ENCODE measurements around the gene HTR2C.
"Not testable (repeated sequence)": the region's sequence is repeated elsewhere in the genome, so short reads cannot be mapped to it uniquely, and the experiment has no call there.

Gene HTR2C

DNA sequence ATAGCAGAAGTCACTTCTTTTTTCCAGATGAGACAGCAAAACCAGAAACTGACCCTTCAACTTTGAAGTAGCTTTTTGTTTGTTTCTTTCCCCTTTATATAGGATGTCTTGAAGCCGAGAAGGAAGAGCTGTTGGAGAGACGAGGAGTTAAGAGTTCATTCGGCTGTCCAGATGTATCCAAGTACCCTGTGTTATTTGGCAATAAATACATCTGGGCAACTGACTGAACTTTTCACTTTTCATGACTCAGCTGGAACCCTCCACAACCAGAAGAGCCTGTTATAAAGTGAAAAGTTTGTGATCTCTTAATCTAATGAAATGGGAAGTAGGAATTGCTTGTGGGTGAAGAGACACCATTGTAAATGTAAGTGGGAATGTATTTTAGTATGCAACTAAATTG lies 131.2 kb downstream of the HTR2C start:
- DNase-seq = no peak

DNA sequence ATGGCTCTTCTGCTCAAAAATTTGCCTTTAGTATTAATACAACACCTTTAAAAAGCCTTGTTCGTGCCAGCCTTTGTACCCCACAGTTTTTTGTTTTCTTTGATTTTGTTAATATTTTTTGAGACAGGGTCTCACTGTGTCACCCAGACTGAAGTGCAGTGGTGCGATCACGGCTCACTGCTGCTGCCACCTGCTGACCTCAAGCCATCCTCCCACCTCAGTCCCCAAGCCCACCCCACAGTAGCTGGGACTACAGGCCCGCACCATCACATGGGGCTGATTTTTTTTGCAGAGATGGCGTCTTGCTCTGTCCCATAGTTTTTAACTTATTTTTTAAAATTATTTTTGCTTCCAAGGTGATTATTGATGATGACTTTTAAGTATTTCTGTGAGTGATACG lies 134.0 kb downstream of the HTR2C start:
- no peak for DNase-seq

DNA sequence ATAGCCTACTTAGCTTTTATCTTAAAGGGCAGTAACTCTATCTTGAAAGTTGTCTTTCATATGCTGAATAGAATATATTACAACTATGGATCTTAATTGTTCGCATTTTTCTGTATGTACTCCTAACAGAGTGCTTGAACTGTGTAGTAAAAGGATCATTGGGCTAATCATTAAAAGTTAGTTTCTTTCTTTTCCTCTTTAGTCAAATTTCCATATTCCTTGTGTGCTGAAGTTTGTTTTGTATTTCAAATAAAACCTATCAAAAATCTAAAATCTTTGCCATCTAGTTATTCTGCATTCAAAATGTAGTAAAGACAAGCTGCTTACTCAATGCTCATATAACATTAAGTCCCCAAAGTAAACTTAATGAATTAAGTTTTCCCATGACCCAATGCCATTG lies 182.7 kb downstream of the HTR2C start:
- DNase-seq = no peak

DNA sequence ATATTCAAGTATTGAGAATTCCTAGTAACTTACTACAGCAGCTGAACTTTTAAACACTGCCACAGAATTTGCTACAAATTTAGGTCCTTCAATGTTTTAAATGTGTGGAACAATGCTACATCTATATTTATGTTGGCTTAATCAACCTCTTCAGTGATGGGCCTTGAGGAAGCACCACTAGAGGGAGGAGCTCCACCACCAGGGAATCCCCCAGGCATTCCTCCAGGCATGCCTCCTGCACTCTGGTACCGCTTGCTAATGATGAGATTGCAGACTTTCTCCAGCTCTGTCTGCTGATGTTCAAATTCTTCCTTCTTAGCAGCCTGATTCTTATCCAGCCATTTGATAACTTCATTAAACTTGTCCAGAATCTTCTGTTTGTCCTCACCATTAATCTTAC lies 190.8 kb downstream of the HTR2C start:
- no peak for DNase-seq

DNA sequence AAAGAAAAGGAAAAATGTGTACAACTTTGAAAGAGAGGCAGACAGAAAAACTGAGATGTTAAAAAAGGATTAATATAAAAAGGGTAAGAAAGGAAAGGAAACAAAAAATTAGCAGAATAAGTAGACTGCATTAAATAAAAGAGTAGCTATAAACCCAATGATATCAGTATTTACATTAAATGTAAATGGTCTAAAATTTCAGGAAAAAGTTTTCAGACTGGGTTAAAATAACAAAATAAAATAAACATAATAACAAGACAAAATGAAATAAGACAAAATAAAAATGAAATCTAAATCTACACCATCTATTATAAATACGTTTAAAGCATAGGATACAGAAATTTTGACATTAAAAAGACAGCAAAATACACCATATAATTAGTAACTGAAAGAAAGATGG lies 199.0 kb downstream of the HTR2C start:
- DNase-seq = no peak

DNA sequence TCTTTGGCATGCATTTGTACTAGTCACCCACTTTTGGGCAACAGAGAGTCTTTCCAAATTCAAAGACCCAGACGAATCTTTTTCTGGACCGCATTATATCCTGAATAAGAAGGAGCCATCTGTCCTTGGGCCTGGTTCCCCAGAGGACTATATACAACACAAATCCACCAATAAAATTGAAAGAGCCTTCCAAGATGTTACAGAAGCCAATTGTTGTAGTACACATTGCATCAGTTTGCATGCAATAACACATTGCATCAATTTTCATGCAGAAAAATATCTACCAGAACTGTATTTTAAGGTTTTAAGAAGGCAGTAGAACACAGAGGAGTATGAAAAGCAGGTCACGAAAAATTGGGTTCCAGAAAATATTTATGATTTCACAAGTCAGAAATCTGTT lies 203.2 kb downstream of the HTR2C start:
- no peak for DNase-seq

DNA sequence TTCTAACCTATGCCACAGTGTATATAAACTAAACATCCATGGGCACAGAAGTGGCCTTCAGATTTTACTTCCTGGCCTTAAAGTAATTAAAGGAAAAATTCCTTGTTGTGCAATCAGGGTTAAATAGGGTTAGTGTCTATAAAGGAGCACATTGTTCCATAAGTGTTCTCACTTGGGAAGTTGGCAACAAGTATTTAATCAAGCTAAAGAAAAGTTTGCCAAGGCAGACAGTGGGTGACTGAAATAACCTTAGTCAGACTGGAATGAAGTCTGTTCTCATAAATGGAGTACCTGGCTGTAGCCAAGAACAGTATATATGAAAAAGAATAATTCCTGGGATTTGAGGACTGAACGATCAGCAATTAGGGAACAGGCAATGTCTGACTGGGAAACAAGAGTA lies 213.6 kb downstream of the HTR2C start:
- no peak for DNase-seq

DNA sequence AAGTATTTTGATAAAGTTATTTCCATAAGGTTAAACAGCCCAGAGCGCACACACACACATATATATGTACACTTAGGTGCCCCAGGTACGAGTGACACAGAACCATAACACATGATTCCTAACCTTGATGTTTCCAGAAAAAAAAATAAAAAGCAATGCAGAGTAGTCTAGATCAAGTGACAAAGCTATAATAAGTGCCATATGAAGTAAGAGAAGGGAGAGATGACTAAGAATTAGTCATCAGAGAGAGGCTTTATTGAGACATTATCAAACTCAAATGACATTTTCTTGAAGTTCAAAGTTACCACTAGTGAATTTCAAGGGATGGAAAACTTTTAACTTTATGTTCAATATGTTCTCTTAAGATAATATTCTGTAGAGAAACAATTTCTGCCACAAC lies 215.0 kb downstream of the HTR2C start:
- DNase-seq = peak; percentile 0

DNA sequence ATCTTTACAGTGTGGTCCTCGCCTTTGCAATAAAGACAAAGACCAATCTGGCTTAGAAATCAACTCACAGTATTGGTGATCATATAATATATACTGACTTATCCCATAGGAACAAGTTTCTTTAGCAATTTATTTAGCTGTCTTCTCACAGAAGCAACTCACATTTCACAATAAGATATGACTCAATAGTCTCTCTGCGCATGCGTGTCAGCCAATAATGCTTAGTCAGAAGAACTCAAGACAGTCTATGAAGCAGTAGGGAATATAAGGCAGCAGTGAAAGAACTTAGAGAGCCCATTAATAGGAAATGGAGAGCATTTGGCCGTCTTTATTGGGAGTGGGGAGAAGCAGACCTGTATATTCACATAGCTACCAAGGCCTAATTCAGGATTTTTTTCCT lies 216.8 kb downstream of the HTR2C start:
- no peak for DNase-seq

DNA sequence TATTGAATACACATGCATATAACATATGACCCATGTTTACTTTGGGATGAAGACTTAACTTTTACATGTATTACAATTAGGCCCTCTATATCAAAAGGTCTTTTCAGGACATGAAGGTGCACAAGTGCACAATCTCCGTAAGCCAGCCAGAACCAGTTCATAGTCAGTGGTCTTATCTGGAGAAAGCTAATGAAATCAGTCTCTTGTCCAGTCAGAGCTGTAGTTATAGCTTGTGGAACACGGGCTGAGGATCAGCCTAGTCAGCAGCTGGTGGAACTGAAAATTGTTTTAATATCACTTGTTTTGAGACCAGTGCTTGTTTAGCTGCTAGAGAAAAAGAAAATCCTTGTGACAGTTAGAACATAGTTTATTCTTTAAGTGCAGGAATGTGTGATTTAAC lies 235.6 kb downstream of the HTR2C start:
- DNase-seq = no peak

DNA sequence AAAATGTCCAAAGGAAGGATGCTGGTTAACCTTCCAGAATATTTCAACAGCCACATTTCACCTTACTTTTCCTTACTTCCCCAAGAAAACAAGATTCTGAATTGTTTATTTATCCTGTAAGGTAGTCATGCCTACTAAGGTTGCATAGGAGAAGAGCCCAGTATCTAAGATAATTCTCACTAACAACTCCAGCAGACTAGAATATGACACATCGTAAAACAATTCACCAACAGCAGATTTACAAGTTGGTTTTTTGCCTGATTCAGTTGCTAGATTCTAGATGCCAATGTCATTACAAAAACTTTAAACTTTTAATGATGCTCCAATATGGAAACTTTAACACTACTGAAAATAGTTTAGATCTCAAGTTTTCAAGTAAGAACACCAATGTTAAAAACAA lies 257.2 kb downstream of the HTR2C start:
- no peak for DNase-seq

DNA sequence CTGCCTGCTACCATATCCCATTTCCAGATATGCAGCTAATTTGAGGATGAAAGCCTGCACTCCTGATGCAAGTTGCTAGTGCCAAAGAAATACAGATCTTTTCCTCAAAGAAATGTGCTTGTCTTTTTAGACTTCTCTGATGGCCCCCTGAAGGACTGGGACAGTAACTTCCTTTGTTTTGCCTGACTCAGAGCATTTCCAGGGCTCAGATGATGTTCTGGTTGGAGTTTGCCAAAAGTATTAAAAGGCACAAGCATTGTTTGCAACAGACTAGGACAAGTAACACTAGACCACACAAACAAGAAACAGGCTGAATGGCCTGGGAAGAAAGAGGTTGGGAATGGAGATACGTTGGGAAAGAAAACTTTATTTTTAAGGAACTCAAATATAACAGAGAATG lies 258.3 kb downstream of the HTR2C start:
- DNase-seq = no peak

DNA sequence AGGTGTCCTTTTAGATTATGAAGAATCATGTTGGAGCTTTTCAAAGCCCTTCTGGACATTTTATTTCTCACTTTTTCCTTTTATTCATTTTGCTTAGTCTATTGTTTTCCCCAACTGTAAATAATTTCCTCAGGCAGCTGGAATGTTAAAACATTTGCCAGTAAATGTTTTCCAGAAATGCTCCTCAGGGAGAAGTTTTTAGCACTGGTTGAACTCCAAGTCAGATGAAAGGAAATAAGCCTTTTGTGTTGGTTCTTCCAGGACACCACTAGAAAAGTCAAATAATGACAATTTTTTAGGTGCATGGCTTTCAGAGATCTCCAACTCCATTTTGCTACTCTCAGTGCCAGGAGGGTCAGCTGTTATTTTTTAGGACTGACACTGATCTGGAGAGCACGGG lies 305.6 kb downstream of the HTR2C start:
- DNase-seq = no peak

DNA sequence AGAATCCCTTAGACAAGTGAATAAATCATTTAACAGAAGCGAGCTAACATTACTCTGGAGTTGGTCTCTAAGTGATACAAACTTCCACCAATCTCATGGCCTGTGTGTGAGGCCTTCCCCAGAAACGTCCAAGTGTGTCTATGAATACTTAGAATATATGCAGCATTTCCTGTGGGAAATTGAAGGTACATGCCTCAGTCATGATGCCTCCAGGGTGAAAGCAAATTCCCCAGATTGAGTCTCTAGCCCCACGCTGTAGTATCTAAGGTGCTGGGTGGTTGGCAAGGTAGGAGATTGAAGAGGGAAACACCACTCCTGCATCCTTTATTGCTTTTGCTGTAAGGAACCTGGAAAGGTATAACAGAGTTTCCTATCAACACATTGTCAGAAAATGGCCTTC lies 319.7 kb downstream of the HTR2C start:
- no peak for DNase-seq

DNA sequence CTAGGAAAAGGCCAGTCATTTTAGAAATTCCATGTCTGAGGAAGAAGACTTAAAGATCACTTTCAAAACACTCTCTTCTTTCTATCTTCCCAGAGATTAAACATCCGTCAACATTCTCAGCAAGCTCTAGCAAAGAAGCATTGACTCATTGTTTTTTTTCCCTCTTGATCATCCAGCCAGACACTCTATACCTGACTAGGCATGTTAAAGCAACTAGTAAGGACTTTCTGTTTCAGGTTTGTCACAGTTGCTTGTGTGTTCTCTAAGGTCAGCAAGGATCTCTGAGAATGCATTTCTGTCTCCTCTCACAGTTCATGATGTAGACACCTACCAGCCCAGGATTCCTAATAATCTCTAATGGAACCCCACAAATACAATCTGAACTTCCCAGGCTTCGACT lies 321.4 kb downstream of the HTR2C start:
- DNase-seq = no peak

DNA sequence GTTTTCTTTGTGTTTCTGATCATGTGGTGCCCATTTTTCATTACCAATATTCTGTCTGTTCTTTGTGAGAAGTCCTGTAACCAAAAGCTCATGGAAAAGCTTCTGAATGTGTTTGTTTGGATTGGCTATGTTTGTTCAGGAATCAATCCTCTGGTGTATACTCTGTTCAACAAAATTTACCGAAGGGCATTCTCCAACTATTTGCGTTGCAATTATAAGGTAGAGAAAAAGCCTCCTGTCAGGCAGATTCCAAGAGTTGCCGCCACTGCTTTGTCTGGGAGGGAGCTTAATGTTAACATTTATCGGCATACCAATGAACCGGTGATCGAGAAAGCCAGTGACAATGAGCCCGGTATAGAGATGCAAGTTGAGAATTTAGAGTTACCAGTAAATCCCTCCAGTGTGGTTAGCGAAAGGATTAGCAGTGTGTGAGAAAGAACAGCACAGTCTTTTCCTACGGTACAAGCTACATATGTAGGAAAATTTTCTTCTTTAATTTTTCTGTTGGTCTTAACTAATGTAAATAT lies 323.2 kb downstream of the HTR2C start:
- no peak for DNase-seq

DNA sequence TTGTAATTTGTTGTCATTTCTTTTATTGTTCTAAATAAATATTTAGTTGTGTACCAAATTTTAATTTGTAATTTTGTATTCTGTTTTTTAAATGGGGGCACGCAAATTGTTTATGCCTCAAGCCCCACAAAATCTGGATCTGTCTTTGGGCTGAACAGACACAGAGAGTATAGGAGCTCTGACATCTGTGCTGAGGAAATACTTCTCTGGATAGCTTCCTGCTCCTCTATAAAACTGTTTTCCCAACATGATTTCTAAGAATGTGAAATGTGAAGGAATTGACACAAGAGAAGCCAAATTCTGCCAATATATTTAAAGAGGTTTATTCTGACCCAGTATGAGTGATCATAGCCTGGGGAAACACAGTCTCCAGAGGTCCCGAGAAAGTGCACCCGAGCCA lies 340.5 kb downstream of the HTR2C start:
- DNase-seq = no peak

DNA sequence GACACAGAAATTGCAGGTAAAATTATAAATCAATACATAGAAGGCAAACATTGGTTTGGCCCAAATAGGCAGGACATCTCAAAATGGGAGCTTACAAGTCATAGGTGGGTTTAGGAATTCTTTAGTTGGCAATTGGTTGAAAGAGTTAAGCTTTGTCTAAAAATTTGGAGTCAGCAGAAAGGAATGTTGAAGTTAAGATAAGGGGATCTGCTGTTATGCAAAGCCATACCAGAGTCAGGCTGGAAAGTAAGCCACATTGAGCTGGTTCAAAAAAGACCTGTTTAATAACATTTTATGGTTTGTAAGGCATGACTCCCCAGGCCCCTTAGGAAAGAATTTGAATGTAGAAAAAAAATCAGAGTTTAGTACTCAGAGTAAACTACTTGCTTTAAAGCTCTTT lies 341.0 kb downstream of the HTR2C start:
- no peak for DNase-seq

DNA sequence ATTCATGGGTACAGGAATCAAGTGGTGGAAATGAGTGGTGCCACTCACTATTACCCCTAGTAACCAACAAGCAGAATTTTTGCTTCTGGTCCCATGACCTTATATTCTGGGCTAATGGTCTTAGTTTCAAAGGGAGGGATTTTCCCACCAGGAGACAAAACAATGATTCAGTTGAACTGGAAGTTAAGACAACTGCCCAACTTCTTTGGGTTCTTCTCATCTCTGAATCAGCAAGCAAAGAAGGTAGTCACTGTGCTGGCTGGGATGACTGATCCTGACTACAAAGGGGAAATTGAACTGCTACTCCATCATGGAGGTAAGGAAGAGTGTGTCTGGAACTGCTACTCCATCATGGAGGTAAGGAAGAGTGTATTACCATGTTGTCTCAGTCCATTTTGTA lies 346.3 kb downstream of the HTR2C start:
- no peak for DNase-seq

DNA sequence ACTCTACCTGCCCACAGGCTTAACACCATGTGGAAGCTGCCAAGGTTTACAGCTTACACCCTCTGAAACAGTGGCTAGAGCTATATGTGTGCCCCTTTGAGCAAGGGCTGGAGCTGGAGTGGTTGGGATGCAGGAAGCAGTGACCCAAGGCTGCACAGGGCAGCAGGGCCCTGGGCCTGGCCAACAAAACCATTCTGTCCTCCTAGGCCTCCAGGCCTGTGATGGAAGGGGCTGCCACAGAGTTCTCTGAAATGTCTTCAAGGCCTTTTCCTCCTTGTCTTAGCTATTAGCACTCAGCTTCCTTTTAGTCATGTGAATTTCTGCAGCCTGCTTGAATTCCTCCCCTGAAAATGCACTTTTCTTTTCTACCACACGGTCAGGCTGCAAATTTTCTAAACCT lies 348.7 kb downstream of the HTR2C start:
- DNase-seq = no peak

DNA sequence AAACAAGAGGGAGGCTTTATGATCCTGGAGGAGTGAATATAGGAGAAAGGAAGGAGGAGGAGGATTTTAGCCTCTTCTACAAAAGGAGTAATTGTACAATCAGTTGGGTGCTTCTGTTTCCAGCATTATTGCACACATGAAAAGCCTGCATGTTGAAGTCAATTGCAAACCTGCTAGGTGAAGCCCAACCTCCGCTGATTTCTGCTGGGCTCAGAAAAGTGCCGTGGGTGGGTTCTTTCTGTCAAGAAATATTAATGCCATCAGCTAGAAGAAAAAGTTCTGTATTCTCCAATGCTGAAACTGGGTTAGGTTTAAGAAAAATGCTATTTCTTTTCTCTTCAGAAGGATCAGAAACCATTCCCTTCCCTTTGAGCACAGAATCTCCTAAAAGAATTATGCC lies 349.4 kb downstream of the HTR2C start:
- DNase-seq = not testable (repeated sequence)

DNA sequence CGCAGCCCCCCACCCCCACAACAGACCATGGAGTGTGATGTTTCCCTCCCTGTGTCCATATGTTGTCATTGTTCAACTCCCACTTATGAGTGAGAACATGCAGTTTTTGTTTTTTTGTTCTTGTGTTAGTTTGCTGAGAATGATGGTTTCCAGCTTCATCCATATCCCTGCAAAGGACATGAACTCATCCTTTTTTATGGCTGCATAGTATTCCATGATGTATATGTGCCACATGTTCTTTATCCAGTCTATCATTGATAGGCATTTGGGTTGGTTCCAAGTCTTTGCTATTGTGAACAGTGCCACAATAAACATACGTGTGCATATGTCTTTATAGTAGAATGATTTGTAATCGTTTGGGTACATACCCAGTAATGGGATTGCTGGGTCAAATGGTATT lies 353.2 kb downstream of the HTR2C start:
- DNase-seq = not testable (repeated sequence)

DNA sequence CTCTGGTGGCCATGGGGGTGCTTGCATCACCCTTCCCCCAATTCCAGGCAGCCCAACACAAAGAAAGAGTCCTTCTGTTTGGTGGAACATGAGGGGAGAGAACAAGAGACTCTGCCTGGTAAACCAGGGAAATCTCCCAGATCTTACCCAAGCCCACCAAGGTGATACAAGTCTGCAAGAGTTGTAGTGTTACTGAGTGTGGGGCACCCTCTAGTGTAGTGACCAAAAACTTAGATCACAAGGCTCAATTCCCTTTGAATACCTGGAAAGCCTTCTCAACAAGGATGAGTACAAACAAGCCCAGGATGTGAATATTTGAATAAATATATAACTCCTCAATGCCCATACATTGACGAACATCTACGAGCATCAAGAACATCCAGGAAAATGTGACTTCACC lies 368.8 kb downstream of the HTR2C start:
- no peak for DNase-seq
